Tibial artery (tissue), 4 donors: ENCODE results near the gene HDAC1.
A peak's percentile ranks its signal among the peaks of the same experiment; 100 is the strongest.

Source experiments
- DNase-seq, 2 donors: peaks; one replicate each; pipeline ENCODE4 v3.0.0-alpha.2; 2019
- H3K27ac ChIP-seq, 2 donors: fragments of 200-600 bp; sonication (generic) in 1 of 2; 1 replicate in 1 of 2; 2 replicates in 1 of 2; pipeline ENCODE4 v1.5.1; 2018 to 2019; ENCODE audit warnings: mild to moderate bottlenecking in 1 of 2
- H3K27me3 ChIP-seq, 2 donors: fragments of 200-600 bp; sonication (generic) in 1 of 2; one replicate each; pipeline versions ENCODE4 v1.5.1 to v1.6.0; 2016 to 2019
- H3K36me3 ChIP-seq, 3 donors: fragments of 200-600 bp; sonication (generic) in 2 of 3; one replicate each; pipeline ENCODE4 v1.5.1; 2016 to 2019; ENCODE audit warnings: mild to moderate bottlenecking in 2 of 3
- H3K4me1 ChIP-seq, 4 donors: fragments of 200-600 bp; sonication (generic) in 2 of 4; 1 replicate in 3 of 4; 2 replicates in 1 of 4; pipeline ENCODE4 v1.5.1; 2016 to 2019
- H3K4me3 ChIP-seq, 2 donors: fragments of 200-600 bp; sonication (generic) in 1 of 2; 1 replicate in 1 of 2; 2 replicates in 1 of 2; pipeline ENCODE4 v1.5.1; 2018 to 2019; ENCODE audit warnings: mild to moderate bottlenecking in 2 of 2
- H3K9me3 ChIP-seq, 3 donors: fragments of 200-600 bp; sonication (generic) in 1 of 3; one replicate each; pipeline ENCODE4 v1.5.1; 2016 to 2019
- intact Hi-C: fragments of 100-400 bp; cut with DNase I; formaldehyde crosslinking; loops from one replicate; pipeline ENCODE4 v1.15.0; 2023; ENCODE audit warnings: low total_unique reads
- TF ChIP-seq, protein P1 (sequence below), 2 experiments: fragments of 200-600 bp in 1 of 2; fragments of 450-650 bp in 1 of 2; IDR thresholded peaks; one replicate each; pipeline ENCODE4 v1.5.1; 2017 to 2019; ENCODE audit warnings: antibody characterized with exemption in 2 of 2, mild to moderate bottlenecking in 1 of 2, moderate library complexity in 1 of 2

The HDAC1 gene

DNA sequence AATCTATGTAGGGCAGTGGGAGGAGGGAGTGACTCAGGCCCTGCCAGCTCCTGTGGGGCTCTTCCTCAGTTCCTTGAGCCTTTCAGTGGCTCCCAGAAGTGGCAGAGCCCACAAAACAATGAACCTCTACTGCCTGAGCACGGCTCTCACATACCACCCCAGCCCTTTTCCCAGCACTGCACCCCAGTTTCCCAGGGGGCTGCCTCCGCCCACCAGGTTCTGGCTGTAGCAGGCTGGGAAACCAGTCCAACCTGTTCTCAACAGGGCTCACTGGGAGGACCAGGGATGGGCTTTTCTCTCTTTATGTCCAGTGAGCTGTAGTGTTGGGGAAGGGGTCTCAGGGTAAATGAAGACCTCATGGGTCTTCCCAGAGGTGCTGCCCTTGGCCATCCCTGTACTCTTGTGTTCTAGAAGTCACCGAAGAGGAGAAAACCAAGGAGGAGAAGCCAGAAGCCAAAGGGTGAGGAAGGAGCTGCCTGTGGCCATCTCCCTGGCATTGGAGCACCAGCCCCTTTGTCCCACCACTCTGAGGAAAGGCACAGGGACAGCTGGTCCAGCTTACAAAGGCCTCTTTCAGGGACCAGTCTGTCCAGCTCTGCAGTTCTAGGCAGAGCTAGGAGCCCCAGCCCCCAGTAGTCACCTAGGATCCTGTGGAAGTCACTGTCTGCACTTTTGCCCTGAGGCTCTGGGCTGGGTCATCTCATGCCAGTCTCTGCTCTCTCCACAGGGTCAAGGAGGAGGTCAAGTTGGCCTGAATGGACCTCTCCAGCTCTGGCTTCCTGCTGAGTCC is 40.6 kb downstream of the HDAC1 start:
- H3K4me1 ChIP-seq = peaks cover 0 to 30% (median 21%) of the 10 kb centered on the region in 4 donors
- TF ChIP-seq, protein P1, sequence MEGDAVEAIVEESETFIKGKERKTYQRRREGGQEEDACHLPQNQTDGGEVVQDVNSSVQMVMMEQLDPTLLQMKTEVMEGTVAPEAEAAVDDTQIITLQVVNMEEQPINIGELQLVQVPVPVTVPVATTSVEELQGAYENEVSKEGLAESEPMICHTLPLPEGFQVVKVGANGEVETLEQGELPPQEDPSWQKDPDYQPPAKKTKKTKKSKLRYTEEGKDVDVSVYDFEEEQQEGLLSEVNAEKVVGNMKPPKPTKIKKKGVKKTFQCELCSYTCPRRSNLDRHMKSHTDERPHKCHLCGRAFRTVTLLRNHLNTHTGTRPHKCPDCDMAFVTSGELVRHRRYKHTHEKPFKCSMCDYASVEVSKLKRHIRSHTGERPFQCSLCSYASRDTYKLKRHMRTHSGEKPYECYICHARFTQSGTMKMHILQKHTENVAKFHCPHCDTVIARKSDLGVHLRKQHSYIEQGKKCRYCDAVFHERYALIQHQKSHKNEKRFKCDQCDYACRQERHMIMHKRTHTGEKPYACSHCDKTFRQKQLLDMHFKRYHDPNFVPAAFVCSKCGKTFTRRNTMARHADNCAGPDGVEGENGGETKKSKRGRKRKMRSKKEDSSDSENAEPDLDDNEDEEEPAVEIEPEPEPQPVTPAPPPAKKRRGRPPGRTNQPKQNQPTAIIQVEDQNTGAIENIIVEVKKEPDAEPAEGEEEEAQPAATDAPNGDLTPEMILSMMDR (IDR thresholded peaks at IDR 0.05) = no peak
- no peak overlapping the region for H3K27ac ChIP-seq
- H3K9me3 ChIP-seq = no peaks in the 10 kb centered on the region
- DNase-seq = no peak
- H3K27me3 ChIP-seq = peaks cover 0 to 12% of the 10 kb centered on the region in 2 donors
- H3K36me3 ChIP-seq = peaks cover 48 to 57% (median 51%) of the 10 kb centered on the region in 3 donors
- H3K4me3 ChIP-seq = no peak overlapping the region
- intact Hi-C loops = no loop called here

DNA sequence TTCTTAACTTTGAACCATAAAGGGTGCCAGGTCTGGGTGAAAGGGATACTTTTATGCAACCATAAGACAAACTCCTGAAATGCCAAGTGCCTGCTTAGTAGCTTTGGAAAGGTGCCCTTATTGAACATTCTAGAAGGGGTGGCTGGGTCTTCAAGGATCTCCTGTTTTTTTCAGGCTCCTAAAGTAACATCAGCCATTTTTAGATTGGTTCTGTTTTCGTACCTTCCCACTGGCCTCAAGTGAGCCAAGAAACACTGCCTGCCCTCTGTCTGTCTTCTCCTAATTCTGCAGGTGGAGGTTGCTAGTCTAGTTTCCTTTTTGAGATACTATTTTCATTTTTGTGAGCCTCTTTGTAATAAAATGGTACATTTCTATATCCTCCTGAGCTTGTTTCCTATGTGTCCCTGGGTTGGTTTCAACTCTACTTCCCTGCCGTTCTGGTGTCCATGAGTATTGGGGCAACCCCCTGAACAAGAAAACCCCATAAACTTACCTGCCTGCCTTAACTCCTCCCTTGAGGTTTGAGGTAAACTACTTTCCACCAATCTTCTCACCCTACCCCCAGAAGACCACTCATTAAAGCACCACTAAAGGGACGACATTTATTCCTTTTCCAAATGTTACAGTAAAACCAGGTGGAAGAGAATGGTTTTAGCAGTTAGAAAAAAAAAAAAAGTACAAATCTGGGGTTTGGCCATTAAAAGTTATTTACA is 41.5 kb downstream of the HDAC1 start:
- intact Hi-C loops = no loop called here
- H3K27me3 ChIP-seq = peaks cover 0 to 12% of the 10 kb centered on the region in 2 donors
- no peaks in the 10 kb centered on the region for H3K9me3 ChIP-seq
- no peak for DNase-seq
- no peak overlapping the region for H3K4me3 ChIP-seq
- TF ChIP-seq, protein P1 (IDR thresholded peaks at IDR 0.05) = no peak
- H3K27ac ChIP-seq = no peak overlapping the region
- H3K36me3 ChIP-seq = peaks cover 42 to 47% (median 44%) of the 10 kb centered on the region in 3 donors
- peaks cover 0 to 37% (median 21%) of the 10 kb centered on the region in 4 donors for H3K4me1 ChIP-seq

DNA sequence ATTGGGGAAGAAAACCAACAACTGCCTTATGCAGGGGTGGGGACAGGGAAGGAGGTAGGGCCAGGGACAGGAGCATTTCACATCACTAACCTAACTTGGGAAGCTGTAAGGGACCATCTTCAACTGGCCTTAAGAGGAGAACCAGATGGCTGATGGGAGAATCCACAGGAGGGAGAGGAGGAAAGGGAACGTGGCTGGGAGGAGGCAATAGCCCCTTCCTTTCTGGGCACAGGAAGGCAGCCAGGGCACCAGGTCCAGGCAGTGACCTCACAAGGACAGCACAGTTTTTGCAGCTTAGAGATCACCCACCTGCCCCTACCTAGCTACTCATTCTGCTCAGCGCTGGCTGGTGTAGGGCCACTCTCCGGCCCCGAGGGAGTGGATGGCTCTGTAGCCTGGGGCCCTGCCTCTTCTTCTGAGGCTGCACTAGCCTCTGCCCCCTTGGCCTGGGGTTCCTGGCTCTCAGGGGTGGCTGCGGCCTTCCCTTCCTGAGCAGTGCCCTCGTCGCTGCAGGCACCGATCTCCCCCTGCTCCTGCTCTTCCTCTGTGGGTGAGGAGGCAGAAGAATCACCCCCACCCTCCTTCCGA is 42.5 kb downstream of the HDAC1 start:
- intact Hi-C loops = no loop called here
- peaks cover 34 to 38% (median 35%) of the 10 kb centered on the region in 3 donors for H3K36me3 ChIP-seq
- H3K4me3 ChIP-seq = no peak overlapping the region
- no peaks in the 10 kb centered on the region for H3K9me3 ChIP-seq
- H3K27ac ChIP-seq = no peak overlapping the region
- peaks cover 0 to 37% (median 21%) of the 10 kb centered on the region in 4 donors for H3K4me1 ChIP-seq
- peaks cover 0 to 12% of the 10 kb centered on the region in 2 donors for H3K27me3 ChIP-seq
- TF ChIP-seq, protein P1 (IDR thresholded peaks at IDR 0.05) = no peak
- DNase-seq = no peak

DNA sequence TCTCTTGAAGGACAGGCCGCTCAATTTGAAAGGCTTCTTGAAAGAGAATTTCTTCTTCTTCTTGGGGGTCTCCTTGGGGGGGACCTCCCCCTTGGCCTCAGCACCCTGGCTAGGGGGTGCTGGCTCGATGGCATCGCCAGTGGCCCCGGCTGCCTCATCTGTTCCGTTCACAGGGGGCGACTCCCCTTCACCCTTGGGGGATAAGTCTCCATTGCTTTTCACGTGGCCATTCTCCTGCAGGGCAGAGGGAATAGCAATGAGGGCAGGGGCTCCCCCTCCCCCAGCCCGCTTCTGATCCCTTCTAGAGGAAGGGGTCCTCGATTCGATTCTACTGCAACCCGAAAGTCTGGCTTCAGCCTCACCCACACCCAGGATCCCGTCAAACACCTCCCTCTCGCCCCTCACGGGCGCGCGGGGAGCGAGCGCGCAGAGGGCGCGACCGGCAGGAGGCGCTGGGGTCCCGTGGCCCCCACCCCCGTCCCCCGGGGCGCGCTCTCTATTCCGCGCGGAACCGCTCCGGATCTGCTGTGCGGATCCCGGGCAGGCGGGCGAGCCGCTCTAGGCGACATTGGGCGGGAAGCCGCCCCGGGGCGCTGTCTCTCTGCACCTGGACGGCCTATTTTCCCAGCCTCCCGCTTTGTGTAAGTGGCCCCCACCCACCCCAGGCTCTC is 43.1 kb downstream of the HDAC1 start:
- H3K27me3 ChIP-seq = peaks cover 0 to 12% of the 10 kb centered on the region in 2 donors
- H3K4me1 ChIP-seq = peaks cover 0 to 37% (median 21%) of the 10 kb centered on the region in 4 donors
- H3K9me3 ChIP-seq = no peaks in the 10 kb centered on the region
- intact Hi-C loops = no loop called here
- H3K36me3 ChIP-seq = peaks cover 28 to 31% (median 28%) of the 10 kb centered on the region in 3 donors
- H3K27ac ChIP-seq = peak overlapping the region in 1 of 2 donors; percentile 11
- no peak for DNase-seq
- TF ChIP-seq, protein P1 (IDR thresholded peaks at IDR 0.05) = peak; percentile 44 to 59
- H3K4me3 ChIP-seq = peak overlapping the region; percentile 55 to 78

DNA sequence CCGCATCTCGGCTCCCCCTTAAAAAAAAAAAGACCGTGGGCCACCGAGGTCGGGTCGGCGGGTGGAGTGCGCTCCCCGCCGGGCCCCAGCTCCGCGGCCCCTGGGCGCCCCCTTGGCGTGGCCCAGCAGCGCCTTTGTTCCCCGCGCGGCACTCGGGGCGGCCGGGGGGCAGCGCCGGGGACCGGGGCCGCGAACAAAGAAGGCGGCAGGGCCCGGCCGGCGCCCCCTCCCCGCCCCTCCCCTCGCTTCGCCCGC is 43.6 kb downstream of the HDAC1 start:
- Histone ChIP-seq H3K9me3 (no peaks in the 10 kb centered on the region), H3K36me3 (peaks cover 24 to 27% (median 24%) of the 10 kb centered on the region in 3 donors), H3K4me1 (peaks cover 0 to 37% (median 21%) of the 10 kb centered on the region in 4 donors), H3K27ac (peak overlapping the region in 1 of 2 donors; percentile 11), H3K27me3 (peaks cover 0 to 12% of the 10 kb centered on the region in 2 donors), H3K4me3 (peak overlapping the region; percentile 55 to 78)
- intact Hi-C loops = no loop called here
- TF ChIP-seq, protein P1 (IDR thresholded peaks at IDR 0.05) = no peak
- no peak for DNase-seq
